GOT3 (cell line): ENCODE data around the gene CISD3.

Experiments used
- DNase-seq: peaks from one replicate; lab custom pipeline; 2025; ENCODE audit warnings: mixed read lengths; lab: John Stamatoyannopoulos, UW

CISD3 gene

GRCh38 chr17:38779965-38780752 lies 50.0 kb downstream of the CISD3 start:
- DNase-seq = no peak

GRCh38 chr17:38783227-38783626 lies 53.1 kb downstream of the CISD3 start:
- DNase-seq = no peak
